NCI-H510A (cell line): ENCODE results near the gene CT45A10.
A peak's percentile ranks its signal among the peaks of the same experiment; 100 is the strongest.
"Not testable (repeated sequence)": the region's sequence is repeated elsewhere in the genome, so short reads cannot be mapped to it uniquely, and the experiment has no call there.

Experiments
- DNase-seq: peaks from one replicate; lab custom pipeline; 2025; lab: John Stamatoyannopoulos, UW

CT45A10 gene, protein sequence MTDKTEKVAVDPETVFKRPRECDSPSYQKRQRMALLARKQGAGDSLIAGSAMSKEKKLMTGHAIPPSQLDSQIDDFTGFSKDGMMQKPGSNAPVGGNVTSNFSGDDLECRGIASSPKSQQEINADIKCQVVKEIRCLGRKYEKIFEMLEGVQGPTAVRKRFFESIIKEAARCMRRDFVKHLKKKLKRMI

DNA sequence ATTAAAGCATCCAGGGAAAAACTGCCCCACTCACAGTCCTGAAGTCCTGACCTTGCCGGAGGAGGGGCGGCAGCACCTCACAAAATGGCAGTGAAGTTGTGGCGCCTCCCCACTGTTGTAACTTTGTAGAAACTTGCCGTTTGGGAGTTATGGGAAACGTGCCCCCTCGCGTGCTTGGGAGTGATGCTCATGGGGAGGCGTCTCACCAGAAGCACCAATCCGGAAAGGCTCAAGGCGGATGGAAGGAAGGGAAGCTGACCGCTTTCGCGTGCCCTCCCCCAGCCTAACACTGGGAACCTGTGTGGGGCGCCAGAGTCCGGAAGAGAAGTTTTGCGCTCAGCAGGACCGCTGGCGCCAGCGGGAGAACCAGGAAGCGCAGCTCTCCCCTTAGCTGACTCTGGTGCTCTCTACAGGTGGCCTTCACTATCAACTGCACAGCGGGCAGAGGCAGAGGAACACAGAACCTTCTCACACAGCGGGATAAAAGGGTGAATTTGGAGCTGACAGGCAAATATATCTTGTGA is at the start of gene CT45A10, which contains the start of gene SAGE1:
TSS of gene CT45A10 (minus strand) at position 151 of the 524 bp plus-strand sequence. CDS start 8,100 bp downstream, outside the sequence.
TSS of gene SAGE1 (plus strand) at position 423 of the 524 bp plus-strand sequence. CDS start 2,527 bp downstream, outside the sequence.
- DNase-seq = no peak

DNA sequence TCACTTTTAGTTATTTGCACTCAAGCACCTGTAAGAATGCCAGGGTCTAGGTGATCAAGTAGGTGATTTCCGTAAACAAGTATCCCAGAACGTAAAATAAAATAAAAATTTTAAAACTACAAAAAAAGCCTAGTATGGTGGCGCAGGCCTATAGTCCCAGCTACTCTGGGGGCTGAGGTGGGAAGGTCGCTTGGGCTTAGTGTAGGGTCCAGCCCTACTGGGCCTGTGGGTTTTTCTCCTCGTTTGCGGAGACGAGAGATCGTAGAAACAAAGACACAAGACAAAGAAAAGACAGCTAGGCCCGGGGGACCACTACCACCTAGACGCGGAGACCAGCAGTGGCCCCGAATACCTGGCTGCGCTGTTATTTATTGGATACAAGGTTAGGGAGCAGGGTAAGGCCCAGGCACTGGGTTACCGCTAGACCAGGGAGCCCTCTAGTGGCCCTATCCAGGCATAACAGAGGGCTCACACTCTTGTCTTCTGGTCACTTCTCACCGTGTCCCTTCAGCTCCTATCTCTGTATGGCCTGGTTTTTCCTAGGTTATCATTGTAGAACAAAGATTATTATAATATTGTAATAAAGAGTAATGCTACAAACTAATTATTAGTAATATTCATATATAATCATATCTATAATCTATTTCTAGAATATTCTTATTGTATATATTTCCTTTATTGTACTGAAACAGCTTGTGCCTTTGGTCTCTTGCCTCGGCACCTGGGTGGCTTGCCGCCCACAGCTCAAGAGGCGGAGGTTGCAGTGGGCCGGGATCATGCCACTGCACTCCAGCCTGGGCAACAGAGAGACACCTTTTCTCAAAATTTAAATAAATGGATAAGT is 38.6 kb upstream of the CT45A10 start:
- DNase-seq = peak; percentile 5

DNA sequence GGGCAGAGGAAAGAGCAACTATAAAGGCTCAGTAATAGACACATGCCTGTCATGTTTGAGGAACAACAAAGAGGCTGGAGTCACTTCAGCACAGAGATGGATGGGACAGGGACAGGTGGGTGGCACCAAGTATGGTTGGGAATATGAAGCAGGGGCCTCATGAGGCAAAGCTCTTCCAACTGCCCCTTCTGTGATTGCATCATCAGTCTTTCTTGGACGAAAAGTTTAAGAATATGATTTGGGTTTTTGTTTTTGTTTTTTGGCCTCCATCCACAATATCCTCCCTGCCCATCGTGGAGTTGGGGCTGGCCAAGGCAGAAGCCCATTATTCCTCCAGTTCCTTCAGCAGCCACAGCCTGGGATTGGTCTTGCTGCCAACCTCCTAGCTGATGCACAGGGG is 34.7 kb upstream of the CT45A10 start:
- DNase-seq = no peak

- DNase-seq = no peak
Measured at GRCh38 chrX:135923353-135923752, 30.1 kb upstream of the CT45A10 start.

- not testable (repeated sequence) for DNase-seq
Measured at GRCh38 chrX:135920516-135920915, 27.3 kb upstream of the CT45A10 start.

DNA sequence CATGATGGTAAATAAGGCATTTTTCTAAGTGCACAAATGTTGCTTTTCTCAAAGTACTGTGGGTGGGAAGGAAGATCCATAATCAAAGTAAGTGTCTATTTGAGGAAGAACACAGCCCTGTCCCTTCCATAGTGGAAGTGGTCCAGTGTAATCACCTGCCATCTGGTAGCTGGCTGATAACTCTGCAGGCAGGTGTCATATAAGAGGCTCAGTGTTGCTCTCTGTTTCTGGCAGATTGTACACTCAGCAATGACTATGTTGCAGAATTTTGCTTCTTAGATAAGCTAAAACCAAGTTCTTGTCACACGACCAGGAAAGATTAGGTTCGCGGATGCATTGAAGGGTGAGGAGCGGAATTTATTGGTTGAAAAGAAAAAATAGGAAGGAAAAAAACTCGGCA is 21.2 kb upstream of the CT45A10 start:
- no peak for DNase-seq

DNA sequence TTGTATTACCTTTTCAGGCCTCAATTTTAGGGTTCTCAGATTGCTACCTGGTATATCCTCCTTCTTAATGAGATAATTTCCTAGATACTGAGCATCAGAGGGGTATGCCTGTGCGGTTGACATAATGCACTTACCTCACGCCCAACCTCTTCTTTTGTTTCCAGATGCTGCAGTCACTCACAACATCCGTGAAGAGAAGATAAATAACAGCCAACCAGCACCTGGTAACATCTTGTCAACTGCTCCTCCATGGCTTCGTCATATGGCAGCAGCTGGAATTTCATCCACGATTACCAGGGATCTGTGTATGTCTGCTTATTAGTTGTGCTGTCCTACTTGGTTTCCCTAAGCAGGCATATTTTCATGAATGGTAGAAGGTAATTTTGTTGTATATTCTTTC is 17.0 kb upstream of the CT45A10 start:
- no peak for DNase-seq

GRCh38 chrX:135892781-135893180 is 463 bp downstream of the CT45A10 start:
- DNase-seq = no peak

GRCh38 chrX:135890087-135890585 is 3.1 kb downstream of the CT45A10 start:
- no peak for DNase-seq

GRCh38 chrX:135888976-135889375 is 4.3 kb downstream of the CT45A10 start:
- DNase-seq = not testable (repeated sequence)

- not testable (repeated sequence) for DNase-seq
Measured at GRCh38 chrX:135888230-135888629, 5.0 kb downstream of the CT45A10 start.

DNA sequence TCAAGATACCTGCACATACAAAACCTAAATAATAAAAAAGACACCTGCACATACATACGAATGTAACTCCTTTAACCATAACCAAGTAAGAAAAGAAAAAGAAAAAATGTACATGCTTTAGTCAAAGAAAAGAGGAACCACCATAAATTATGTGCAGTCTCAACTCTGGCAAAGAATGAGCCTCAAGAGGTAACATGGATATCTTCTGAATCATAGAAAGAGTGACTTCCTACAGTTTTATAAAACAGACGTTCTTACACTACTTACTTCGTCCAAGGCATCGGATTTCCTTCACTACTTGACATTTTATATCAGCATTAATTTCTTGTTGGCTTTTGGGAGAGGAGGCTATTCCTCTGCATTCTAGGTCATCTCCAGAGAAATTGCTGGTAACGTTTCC is 10.5 kb downstream of the CT45A10 start:
- not testable (repeated sequence) for DNase-seq

GRCh38 chrX:135871712-135872111 is 21.5 kb downstream of the CT45A10 start, which contains the start of gene CT45A9:
CT45A9 (minus strand) TSS chrX:135871812; CDS start chrX:135868061, 3,751 bp downstream.
- not testable (repeated sequence) for DNase-seq

GRCh38 chrX:135854438-135854837 is 38.8 kb downstream of the CT45A10 start, which contains the start of gene CT45A8:
CT45A8 (minus strand) TSS chrX:135854538; CDS start chrX:135850783, 3,755 bp downstream.
- DNase-seq = not testable (repeated sequence)

GRCh38 chrX:135837180-135837579 is 56.1 kb downstream of the CT45A10 start, which contains the start of gene CT45A7:
CT45A7 (minus strand) TSS chrX:135837280; CDS start chrX:135833533, 3,747 bp downstream.
- DNase-seq = not testable (repeated sequence)
